PFSK-1 (cell line): ENCODE results near the gene ROBO1.

Source experiments
- FOXP2 ChIP-seq: optimal IDR thresholded peaks from 2 replicates; pipeline ENCODE3; 2011; ENCODE audit warnings: borderline replicate concordance, control low read depth, inconsistent platforms; ENCODE audit not compliant: insufficient read depth; ENCODE audit errors: extremely low read length, extremely low read depth
- POLR2AphosphoS5 ChIP-seq: IDR thresholded peaks from 2 replicates; pipeline ENCODE4 v1.6.1; 2012; ENCODE audit warnings: low read depth, mild to moderate bottlenecking, control low read depth, low read length, moderate library complexity
- REST ChIP-seq, 2 experiments: IDR thresholded peaks; 2 replicates each; pipeline versions ENCODE4 v1.6.1 to v1.8.0; 2011 to 2012; ENCODE audit warnings: low read depth in 2 of 2, low read length in 2 of 2, control low read depth in 1 of 2, inconsistent platforms in 1 of 2, mild to moderate bottlenecking in 1 of 2, moderate library complexity in 1 of 2; ENCODE audit not compliant: insufficient read depth in 1 of 2
- SIN3A ChIP-seq: IDR thresholded peaks from 2 replicates; pipeline ENCODE4 v1.6.1; 2012; ENCODE audit warnings: mild to moderate bottlenecking, low read length, moderate library complexity, borderline replicate concordance; ENCODE audit not compliant: insufficient read depth
- TAF1 ChIP-seq: IDR thresholded peaks from 2 replicates; pipeline ENCODE4 v1.6.1; 2012; ENCODE audit warnings: low read length, control low read depth, borderline replicate concordance; ENCODE audit not compliant: insufficient read depth

ROBO1 gene

GRCh38 chr3:79572930-79573329 is 194.9 kb downstream of the ROBO1 start:
- TF ChIP-seq SIN3A (no peak), POLR2AphosphoS5 (no peak), FOXP2 (no peak), TAF1 (no peak), REST (IDR thresholded peaks at IDR 0.05; ENCODE audit: insufficient read depth in 1 of 2, low read depth in 2 of 2, low read length in 2 of 2) (no peak)

GRCh38 chr3:79568938-79569337 is 198.9 kb downstream of the ROBO1 start:
- TF ChIP-seq FOXP2 (no peak), POLR2AphosphoS5 (no peak), SIN3A (no peak), TAF1 (no peak), REST (IDR thresholded peaks at IDR 0.05; ENCODE audit: insufficient read depth in 1 of 2, low read depth in 2 of 2, low read length in 2 of 2) (no peak)

- TF ChIP-seq TAF1 (no peak), POLR2AphosphoS5 (no peak), FOXP2 (peak; percentile 51), SIN3A (no peak)
Observed at GRCh38 chr3:79564192-79564591, 203.6 kb downstream of the ROBO1 start.

GRCh38 chr3:79560698-79561097 is 207.1 kb downstream of the ROBO1 start:
- TF ChIP-seq SIN3A, result no peak
- no peak for TF ChIP-seq FOXP2
- no peak for TF ChIP-seq REST (IDR thresholded peaks at IDR 0.05; ENCODE audit: insufficient read depth in 1 of 2, low read depth in 2 of 2, low read length in 2 of 2)
- no peak for TF ChIP-seq TAF1
- TF ChIP-seq POLR2AphosphoS5, result no peak

GRCh38 chr3:79558943-79559342 is 208.9 kb downstream of the ROBO1 start:
- TF ChIP-seq POLR2AphosphoS5 (no peak), TAF1 (no peak), REST (IDR thresholded peaks at IDR 0.05; ENCODE audit: insufficient read depth in 1 of 2, low read depth in 2 of 2, low read length in 2 of 2) (no peak), FOXP2 (no peak), SIN3A (no peak)
